Measurements from ENCODE around the gene KIAA1217.

GRCh38 chr10:24340446-24340845 is 131.5 kb downstream of the KIAA1217 start:
- TF ChIP-seq, protein P1, sequence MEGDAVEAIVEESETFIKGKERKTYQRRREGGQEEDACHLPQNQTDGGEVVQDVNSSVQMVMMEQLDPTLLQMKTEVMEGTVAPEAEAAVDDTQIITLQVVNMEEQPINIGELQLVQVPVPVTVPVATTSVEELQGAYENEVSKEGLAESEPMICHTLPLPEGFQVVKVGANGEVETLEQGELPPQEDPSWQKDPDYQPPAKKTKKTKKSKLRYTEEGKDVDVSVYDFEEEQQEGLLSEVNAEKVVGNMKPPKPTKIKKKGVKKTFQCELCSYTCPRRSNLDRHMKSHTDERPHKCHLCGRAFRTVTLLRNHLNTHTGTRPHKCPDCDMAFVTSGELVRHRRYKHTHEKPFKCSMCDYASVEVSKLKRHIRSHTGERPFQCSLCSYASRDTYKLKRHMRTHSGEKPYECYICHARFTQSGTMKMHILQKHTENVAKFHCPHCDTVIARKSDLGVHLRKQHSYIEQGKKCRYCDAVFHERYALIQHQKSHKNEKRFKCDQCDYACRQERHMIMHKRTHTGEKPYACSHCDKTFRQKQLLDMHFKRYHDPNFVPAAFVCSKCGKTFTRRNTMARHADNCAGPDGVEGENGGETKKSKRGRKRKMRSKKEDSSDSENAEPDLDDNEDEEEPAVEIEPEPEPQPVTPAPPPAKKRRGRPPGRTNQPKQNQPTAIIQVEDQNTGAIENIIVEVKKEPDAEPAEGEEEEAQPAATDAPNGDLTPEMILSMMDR (IDR thresholded peaks at IDR 0.05; ENCODE audit: low read length), result no peak
- TF ChIP-seq EZH2 (IDR thresholded peaks at IDR 0.05; ENCODE audit: borderline replicate concordance, low read length), result no peak
